Activated CD8-positive, alpha-beta memory T cell treated with anti-CD3 and anti-CD28 coated beads for 4 hours (primary cell): ENCODE results near the gene GGPS1.
"Not testable (repeated sequence)": the region's sequence is repeated elsewhere in the genome, so short reads cannot be mapped to it uniquely, and the experiment has no call there.

Source experiments
- DNase-seq, 2 donors: peaks; one replicate each; pipeline ENCODE4 v3.0.0-alpha.2; 2020; ENCODE audit warnings: low read depth in 2 of 2

The GGPS1 gene

DNA sequence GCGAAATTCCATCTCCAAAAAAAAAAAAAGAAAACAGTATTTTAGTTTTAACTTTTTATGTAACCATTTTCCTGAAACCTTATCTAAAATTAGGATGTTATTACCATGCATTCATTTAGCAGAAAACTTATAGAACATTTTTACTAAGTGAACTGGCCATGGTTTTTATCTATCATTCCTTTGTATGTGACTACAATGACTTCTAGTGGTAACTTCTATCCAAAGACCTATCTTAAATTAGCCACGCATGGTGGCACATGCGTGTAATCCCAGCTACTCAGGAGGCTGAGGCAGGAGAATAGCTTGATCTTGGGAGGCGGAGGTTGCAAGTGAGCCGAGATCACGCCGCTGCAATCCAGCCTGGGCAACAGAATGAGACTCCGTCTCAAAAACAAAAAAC lies 11.4 kb downstream of the GGPS1 start:
- DNase-seq, result no peak

GRCh38 chr1:235341334-235341733 lies 13.0 kb downstream of the GGPS1 start:
- no peak for DNase-seq

DNA sequence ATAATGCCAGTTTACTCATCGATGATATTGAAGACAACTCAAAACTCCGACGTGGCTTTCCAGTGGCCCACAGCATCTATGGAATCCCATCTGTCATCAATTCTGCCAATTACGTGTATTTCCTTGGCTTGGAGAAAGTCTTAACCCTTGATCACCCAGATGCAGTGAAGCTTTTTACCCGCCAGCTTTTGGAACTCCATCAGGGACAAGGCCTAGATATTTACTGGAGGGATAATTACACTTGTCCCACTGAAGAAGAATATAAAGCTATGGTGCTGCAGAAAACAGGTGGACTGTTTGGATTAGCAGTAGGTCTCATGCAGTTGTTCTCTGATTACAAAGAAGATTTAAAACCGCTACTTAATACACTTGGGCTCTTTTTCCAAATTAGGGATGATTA lies 13.7 kb downstream of the GGPS1 start:
- no peak for DNase-seq

DNA sequence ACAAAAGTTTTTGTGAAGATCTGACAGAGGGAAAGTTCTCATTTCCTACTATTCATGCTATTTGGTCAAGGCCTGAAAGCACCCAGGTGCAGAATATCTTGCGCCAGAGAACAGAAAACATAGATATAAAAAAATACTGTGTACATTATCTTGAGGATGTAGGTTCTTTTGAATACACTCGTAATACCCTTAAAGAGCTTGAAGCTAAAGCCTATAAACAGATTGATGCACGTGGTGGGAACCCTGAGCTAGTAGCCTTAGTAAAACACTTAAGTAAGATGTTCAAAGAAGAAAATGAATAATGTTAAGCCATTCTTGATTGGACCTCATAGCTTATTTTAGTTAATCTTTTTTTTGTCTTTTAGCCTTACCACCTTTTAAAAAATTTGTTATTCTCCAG lies 14.1 kb downstream of the GGPS1 start:
- DNase-seq, result no peak

- no peak for DNase-seq
These were observed 15.4 kb downstream of the GGPS1 start for GRCh38 chr1:235343726-235344125.

DNA sequence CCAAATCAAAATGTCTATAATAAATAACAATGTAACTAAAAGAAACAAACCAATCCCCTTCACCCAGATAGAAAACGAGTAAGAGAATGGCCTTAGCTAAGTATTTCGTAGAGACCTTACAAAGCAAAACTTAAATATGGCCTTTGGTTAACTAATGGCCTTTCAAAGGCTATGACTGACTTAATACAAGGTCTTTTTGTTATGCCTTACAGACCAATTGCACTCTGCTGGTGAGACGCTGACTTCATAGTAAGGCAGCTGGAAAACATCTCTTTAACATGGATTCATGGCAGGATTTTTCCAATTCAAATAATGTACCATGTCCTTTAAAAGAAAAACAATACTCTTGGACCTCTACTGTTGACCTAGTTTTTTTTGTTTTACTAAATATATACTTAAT lies 23.1 kb downstream of the GGPS1 start:
- no peak for DNase-seq

GRCh38 chr1:235351898-235352297 lies 23.5 kb downstream of the GGPS1 start:
- DNase-seq, result no peak

DNA sequence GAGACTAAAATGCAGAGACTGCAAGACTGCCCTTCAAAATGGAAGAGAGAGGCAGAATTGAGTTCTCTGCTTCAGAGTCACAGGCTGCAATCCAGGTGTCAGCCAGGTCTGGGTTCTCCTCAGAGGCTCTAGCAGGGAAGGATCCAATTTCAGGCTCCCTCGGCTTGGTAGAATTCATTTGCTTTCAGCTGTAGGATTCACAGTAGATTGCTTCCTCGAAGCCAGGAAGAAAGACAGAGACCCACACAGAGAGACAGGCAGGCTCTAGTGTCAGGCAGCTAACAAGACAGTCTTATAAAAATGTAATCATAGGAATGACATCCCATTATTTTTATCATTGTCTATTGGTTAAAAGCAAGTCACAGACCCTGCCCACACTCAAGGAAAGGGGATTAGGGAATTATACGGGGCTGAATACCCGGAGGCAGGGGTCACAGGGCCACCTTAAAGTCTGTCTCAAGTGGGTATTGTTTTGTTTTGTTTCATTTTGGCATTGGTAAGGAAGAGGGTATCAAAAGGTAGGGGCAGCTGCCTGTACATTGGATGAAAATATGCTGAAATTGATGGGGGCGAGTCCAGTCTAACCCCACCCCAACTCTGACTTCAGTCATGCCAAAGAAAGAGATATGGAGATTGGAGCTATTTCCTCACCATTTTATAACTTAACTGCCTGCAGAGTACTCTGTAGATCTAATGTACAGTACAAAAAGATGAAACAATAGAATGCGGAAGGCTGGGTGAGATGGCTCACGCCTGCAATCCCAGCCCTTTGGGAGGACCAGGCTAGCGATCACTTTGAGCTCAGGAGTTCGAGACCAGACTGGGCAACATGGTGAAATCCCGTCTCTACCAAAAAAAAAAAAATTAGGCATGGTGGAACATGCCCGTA lies 29.4 kb downstream of the GGPS1 start:
- no peak for DNase-seq

GRCh38 chr1:235358899-235359298 lies 30.5 kb downstream of the GGPS1 start:
- no peak for DNase-seq

GRCh38 chr1:235364189-235364588 lies 35.8 kb downstream of the GGPS1 start:
- DNase-seq, result not testable (repeated sequence)

DNA sequence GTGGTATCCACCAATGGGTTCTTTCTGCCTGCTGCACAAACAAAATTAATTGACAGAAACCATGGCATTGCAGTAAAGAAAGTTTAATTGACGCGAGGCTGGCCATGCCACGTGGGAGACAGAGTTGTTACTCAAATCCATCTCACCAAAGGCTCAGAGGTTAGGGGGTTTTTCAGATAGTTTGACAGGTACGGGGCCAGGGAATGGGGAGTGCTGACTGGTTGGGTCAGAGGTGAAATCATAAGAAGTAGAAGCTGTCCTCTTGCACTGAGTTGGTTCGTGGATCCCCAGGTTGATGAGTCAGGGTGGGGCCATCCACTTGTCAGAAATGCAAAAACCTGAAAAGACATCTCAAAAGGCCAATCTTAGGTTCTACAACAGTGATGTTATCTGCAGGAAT lies 37.9 kb downstream of the GGPS1 start:
- DNase-seq, result no peak

DNA sequence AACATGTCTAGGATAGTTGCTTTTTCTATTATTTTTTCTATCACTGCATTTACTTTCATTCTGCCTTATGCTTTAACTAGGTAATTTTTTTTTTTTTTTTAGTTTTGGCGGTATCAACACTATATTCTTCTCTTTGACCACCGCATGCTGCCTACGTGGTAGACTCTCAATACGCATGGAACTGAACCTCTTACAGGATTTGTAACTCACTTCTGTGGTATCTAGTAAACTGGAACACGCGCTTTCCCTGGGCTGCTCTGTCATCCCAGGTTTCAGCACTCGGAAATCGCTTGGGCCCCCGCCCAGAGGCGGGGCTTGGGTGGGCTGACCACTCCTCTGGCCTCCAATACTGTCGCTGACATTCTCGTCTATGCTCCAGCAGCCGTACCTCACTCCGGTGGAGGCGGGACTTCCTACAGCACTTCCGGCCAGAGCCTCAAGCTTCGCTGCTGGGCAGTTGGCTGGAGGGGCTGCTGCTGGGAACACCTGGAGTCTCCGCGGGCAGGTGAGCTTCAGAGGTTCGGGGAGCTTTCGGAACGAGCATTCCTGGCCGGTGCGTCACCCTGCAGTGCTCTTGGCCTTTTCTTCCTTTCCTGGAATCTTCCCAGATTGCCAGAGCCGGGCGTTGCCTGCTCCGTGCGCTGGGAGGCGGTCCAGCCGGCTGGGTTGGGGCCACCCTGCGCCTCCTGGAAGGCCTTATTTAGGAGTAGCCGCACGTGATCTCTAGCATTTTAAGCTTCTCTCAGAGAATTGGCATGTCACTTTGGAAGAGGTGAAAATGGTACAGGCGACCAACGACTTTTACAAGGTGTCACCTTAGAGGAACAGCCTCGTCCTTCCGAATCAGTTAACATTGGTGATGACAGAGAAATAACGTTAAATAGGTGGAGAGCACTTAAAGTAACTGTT lies 38.9 kb downstream of the GGPS1 start, which contains the start of gene TBCE:
TBCE (plus strand) TSS at position 428 of the 909 bp plus-strand sequence. CDS start 12,623 bp downstream, outside the sequence.
- DNase-seq, result peak; percentile 68 to 69

- DNase-seq, result no peak
These were observed 40.1 kb downstream of the GGPS1 start for GRCh38 chr1:235368428-235368827.

DNA sequence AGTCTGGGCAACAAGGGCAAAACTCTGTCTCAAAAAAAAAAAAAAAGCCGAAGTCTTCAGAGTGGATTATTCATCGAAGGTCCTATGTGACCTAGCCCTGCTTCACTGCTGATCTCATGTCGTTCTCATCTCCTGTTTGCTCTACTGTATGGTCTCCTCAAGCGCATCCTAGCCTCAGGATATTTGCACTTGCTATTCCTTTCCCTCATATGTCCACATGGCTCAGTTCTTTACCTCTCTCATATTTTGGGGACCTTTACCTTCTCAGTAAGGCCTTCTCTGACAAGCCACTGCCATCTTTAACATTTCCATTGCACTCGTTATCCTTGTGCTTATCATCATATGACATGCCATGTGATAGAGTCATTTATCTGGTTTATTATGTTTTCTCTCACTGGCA lies 41.4 kb downstream of the GGPS1 start:
- no peak for DNase-seq

- no peak for DNase-seq
These were observed 47.7 kb downstream of the GGPS1 start for GRCh38 chr1:235375919-235376605.

DNA sequence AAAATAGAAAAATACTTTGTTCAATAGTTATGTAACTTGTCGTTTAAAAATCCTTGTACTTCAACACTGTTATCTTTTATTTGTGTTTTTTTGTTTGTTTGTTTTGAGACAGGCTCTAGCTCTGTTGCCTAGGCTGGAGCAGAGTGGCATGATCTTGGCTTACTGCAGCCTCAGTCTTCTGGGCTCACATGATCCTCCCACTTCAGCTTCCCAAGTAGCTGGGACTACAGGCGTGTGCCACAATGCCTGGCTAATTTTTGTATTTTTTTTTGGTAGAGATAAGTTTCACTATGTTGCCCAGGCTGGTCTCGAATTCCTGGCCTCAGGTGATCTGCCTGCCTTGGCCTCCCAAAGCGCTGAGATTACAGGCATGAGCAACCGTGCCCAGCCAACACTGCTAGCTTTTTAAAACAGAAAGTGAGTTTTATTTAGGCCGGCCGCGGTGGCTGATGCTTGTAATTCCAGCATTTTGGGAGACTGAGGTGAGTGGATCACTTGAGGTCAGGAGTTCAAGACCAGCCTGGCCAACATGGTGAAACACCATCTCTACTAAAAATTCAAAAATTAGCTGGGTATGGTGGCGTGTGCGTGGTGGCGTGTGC lies 49.9 kb downstream of the GGPS1 start:
- DNase-seq, result not testable (repeated sequence)

DNA sequence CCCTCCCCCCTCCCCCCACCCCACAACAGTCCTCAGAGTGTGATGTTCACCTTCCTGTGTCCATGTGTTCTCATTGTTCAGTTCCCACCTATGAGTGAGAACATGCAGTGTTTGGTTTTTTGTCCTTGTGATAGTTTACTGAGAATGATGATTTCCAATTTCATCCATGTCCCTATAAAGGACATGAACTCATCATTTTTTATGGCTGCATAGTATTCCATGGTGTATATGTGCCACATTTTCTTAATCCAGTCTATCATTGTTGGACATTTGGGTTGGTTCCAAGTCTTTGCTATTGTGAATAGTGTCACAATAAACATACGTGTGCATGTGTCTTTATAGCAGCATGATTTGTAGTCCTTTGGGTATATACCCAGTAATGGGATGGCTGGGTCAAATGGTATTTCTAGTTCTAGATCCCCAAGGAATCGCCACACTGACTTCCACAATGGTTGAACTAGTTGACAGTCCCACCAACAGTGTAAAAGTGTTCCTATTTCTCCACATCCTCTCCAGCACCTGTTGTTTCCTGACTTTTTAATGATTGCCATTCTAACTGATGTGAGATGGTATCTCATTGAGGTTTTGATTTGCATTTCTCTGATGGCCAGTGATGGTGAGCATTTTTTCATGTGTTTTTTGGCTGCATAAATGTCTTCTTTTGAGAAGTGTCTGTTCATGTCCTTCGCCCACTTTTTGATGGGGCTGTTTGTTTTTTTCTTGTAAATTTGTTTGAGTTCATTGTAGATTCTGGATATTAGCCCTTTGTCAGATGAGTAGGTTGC lies 53.8 kb downstream of the GGPS1 start:
- DNase-seq, result not testable (repeated sequence)

- DNase-seq, result not testable (repeated sequence)
These were observed 57.3 kb downstream of the GGPS1 start for GRCh38 chr1:235385633-235386032.

- DNase-seq, result no peak
These were observed 63.5 kb downstream of the GGPS1 start for GRCh38 chr1:235391874-235392273.
